Brain microvascular endothelial cell (primary cell): ENCODE results near the gene DAZAP2.
A peak's percentile ranks its signal among the peaks of the same experiment; 100 is the strongest.
"Not testable (repeated sequence)": the region's sequence is repeated elsewhere in the genome, so short reads cannot be mapped to it uniquely, and the experiment has no call there.

Experiments
- DNase-seq: peaks from one replicate; pipeline ENCODE4 v3.0.0-alpha.2; 2020
- H3K27ac ChIP-seq: fragments of 250-450 bp; sonication (Bioruptor Pico); 2 replicates; pipeline ENCODE4 v1.5.1; 2020; ENCODE audit warnings: mild to moderate bottlenecking, moderate library complexity
- H3K27me3 ChIP-seq: fragments of 250-450 bp; sonication (Bioruptor Pico); replicated peaks from 2 replicates; pipeline ENCODE4 v1.5.1; 2020; ENCODE audit warnings: mild to moderate bottlenecking
- H3K36me3 ChIP-seq: fragments of 250-450 bp; sonication (Bioruptor Pico); replicated peaks from 2 replicates; pipeline ENCODE4 v1.5.1; 2020; ENCODE audit warnings: mild to moderate bottlenecking
- H3K4me3 ChIP-seq: 2 replicates; pipeline ENCODE4 v1.5.1; 2011; ENCODE audit warnings: low read depth, mild to moderate bottlenecking, control low read depth, low read length, moderate library complexity
- CTCF ChIP-seq: IDR thresholded peaks from 2 replicates; pipeline ENCODE4 v1.5.1; 2011; ENCODE audit warnings: low read depth, mild to moderate bottlenecking, moderate library complexity, low read length, control low read depth, inconsistent platforms; ENCODE audit errors: missing control alignments
- in situ Hi-C: cut with HindIII; loops from 2 replicates; pipeline ENCODE4 v1.10.0; 2017; ENCODE audit warnings: low sequenced_read_pairs, low pct_ligation_motif_present

Gene DAZAP2

GRCh38 chr12:51245476-51246253 is 7.0 kb downstream of the DAZAP2 start:
- TF ChIP-seq CTCF, result no peak
- in situ Hi-C loops, result no loop called here
- H3K36me3 ChIP-seq, result peaks cover 41% of the 10 kb centered on the region
- no peak overlapping the region for H3K27ac ChIP-seq
- H3K27me3 ChIP-seq, result no peaks in the 10 kb centered on the region
- H3K4me3 ChIP-seq, result no peak overlapping the region
- DNase-seq, result no peak

GRCh38 chr12:51246254-51246853 is 7.7 kb downstream of the DAZAP2 start:
- peak; percentile 29 for DNase-seq
- Histone ChIP-seq H3K4me3 (no peak overlapping the region), H3K27ac (no peak overlapping the region), H3K36me3 (peaks cover 41% of the 10 kb centered on the region), H3K27me3 (no peaks in the 10 kb centered on the region)
- in situ Hi-C loops, result no loop called here
- TF ChIP-seq CTCF, result peak; percentile 17

GRCh38 chr12:51247523-51248206 is 9.0 kb downstream of the DAZAP2 start:
- no peak for DNase-seq
- no peak for TF ChIP-seq CTCF
- no peak overlapping the region for H3K4me3 ChIP-seq
- H3K36me3 ChIP-seq, result peaks cover 31% of the 10 kb centered on the region
- H3K27me3 ChIP-seq, result no peaks in the 10 kb centered on the region
- H3K27ac ChIP-seq, result no peak overlapping the region
- in situ Hi-C loops, result no loop called here

- TF ChIP-seq CTCF, result no peak
- in situ Hi-C loops, result no loop called here
- Histone ChIP-seq H3K36me3 (peaks cover 9% of the 10 kb centered on the region), H3K27me3 (no peaks in the 10 kb centered on the region), H3K27ac (no peak overlapping the region), H3K4me3 (no peak overlapping the region)
- DNase-seq, result no peak
Measured at GRCh38 chr12:51253276-51253675, 14.7 kb downstream of the DAZAP2 start.

- TF ChIP-seq CTCF, result no peak
- in situ Hi-C loops, result no loop called here
- no peak for DNase-seq
- H3K4me3 ChIP-seq, result no peak overlapping the region
- peaks cover 9% of the 10 kb centered on the region for H3K36me3 ChIP-seq
- no peak overlapping the region for H3K27ac ChIP-seq
- H3K27me3 ChIP-seq, result no peaks in the 10 kb centered on the region
Measured at GRCh38 chr12:51254536-51254935, 15.9 kb downstream of the DAZAP2 start.

GRCh38 chr12:51259600-51259999 is 21.0 kb downstream of the DAZAP2 start:
- H3K27ac ChIP-seq, H3K36me3 ChIP-seq, in situ Hi-C loops, DNase-seq, H3K4me3 ChIP-seq, H3K27me3 ChIP-seq: not testable (repeated sequence)
